Neural cell (in vitro differentiated cells): Measurements from ENCODE around the gene RCE1.

ENCODE experiments used
- EP300 ChIP-seq: fragments of 450-650 bp; conservative IDR thresholded peaks from 2 replicates; pipeline ENCODE4 v1.6.1; 2014; ENCODE audit warnings: antibody characterized with exemption, mild to moderate bottlenecking, moderate library complexity; ENCODE audit not compliant: poor library complexity, severe bottlenecking
- POLR2AphosphoS5 ChIP-seq: IDR thresholded peaks from 2 replicates; pipeline ENCODE4 v1.6.1; 2012
- RAD21 ChIP-seq: fragments of 450-650 bp; conservative IDR thresholded peaks from 2 replicates; pipeline ENCODE4 v1.6.1; 2014; ENCODE audit warnings: antibody characterized with exemption, mild to moderate bottlenecking, moderate library complexity
- TAF1 ChIP-seq: IDR thresholded peaks from 2 replicates; pipeline ENCODE4 v1.6.1; 2012; ENCODE audit warnings: low read depth
- TF ChIP-seq, protein P1 (sequence below): fragments of 450-650 bp; IDR thresholded peaks from 2 replicates; pipeline ENCODE4 v1.5.1; 2014; ENCODE audit warnings: antibody characterized with exemption, mild to moderate bottlenecking, moderate library complexity; ENCODE audit not compliant: poor library complexity, severe bottlenecking

DNA sequence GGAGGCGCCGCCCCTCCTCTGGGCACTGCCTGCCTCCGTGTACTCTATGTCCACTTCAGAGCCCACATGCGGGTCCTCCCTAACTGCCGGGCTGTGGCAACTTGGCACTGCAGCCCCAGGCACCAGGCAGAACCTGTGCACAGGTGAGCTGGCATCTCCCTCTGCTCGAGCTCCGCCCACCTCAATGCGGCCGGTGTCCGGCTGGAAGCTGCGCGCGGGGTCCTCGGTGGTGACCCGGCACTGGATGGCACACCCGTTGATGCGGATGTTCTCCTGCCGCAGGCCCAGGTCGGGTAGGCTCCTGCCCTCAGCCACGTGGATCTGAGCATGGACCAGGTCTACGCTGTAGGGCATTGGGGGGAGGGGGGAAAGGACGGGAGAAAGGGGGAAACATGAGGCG lies 22.8 kb downstream of the RCE1 start:
- no peak for TF ChIP-seq RAD21
- TF ChIP-seq, protein P1, sequence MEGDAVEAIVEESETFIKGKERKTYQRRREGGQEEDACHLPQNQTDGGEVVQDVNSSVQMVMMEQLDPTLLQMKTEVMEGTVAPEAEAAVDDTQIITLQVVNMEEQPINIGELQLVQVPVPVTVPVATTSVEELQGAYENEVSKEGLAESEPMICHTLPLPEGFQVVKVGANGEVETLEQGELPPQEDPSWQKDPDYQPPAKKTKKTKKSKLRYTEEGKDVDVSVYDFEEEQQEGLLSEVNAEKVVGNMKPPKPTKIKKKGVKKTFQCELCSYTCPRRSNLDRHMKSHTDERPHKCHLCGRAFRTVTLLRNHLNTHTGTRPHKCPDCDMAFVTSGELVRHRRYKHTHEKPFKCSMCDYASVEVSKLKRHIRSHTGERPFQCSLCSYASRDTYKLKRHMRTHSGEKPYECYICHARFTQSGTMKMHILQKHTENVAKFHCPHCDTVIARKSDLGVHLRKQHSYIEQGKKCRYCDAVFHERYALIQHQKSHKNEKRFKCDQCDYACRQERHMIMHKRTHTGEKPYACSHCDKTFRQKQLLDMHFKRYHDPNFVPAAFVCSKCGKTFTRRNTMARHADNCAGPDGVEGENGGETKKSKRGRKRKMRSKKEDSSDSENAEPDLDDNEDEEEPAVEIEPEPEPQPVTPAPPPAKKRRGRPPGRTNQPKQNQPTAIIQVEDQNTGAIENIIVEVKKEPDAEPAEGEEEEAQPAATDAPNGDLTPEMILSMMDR: no peak
- TF ChIP-seq EP300: no peak
- TF ChIP-seq POLR2AphosphoS5: no peak
- no peak for TF ChIP-seq TAF1
